Caki2 (cell line): ENCODE data around the gene TRAPPC6A. TPM values are rescaled to one million over a fixed set of nuclear protein-coding genes. Genes with fewer than 3 reads are reported as not detected.

Source experiments
- DNase-seq: peaks from one replicate; pipeline ENCODE4 v3.0.0-alpha.2; 2015; ENCODE audit warnings: low read depth
- in situ Hi-C: cut with HindIII; loops from 2 replicates; pipeline ENCODE4 v1.10.0; 2016; ENCODE audit warnings: low sequenced_read_pairs, low pct_unique_long_range_greater_than_20kb, mixed read lengths
- total RNA-seq: library from RNA; depleted of rRNA; stranded (reverse); fragments of >200 nt; shearing (Covaris generic); gene quantifications from 2 replicates; pipeline ENCODE4 v1.2.3, GENCODE V29; 2014; ENCODE audit warnings: low replicate concordance; rRNA removed

TRAPPC6A gene, protein sequence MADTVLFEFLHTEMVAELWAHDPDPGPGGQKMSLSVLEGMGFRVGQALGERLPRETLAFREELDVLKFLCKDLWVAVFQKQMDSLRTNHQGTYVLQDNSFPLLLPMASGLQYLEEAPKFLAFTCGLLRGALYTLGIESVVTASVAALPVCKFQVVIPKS
- 46.7 and 82.4 TPM in 2 replicates for total RNA-seq

DNA sequence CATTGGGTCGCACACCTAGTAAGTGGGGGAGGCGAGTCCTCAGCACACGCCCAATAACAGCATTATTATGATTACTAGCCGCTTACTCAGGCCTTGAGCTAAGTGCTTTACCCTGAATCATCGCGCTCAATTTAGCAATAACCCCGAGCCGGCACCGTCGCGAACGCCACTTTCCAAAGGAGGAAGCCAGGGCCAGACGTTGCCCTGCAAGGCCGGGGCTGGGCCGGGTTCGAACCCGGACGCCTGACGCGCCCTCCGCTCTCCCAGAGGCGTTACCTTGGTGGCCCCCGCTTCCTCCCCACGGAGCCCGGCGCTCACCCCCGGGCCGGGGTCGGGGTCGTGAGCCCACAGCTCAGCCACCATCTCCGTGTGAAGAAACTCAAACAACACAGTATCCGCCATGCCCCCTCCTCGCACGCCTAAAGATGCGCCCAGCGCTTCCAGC, at the start of gene TRAPPC6A:
TRAPPC6A (minus strand) TSS at position 421 of the 445 bp plus-strand sequence; CDS start at position 402, 19 bp downstream.
- DNase-seq: no peak
- in situ Hi-C loops: no loop called here

- in situ Hi-C loops: no loop called here
- DNase-seq: no peak
Measured at GRCh38 chr19:45224645-45225044, 46.6 kb upstream of the TRAPPC6A start.

DNA sequence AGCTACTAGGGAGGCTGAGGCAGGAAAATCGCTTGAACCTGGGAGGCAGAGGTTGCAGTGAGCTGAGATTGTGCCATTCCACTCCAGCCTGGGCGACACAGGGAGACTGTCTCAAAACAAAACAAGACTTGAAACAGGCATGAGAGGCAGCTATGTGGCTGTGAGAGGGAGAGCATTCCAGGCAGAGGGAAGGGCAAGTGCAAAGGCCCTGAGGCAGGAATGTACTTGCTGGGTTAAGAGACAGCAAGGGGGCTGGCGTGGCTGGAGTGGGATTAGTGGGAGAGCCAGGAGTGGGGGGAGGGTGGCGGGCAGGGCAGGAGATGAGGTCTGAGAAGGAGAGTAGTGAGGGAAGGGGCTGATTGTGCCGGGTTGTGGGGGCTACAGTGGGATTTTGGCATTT, 45.8 kb upstream of the TRAPPC6A start:
- no peak for DNase-seq
- in situ Hi-C loops: no loop called here

DNA sequence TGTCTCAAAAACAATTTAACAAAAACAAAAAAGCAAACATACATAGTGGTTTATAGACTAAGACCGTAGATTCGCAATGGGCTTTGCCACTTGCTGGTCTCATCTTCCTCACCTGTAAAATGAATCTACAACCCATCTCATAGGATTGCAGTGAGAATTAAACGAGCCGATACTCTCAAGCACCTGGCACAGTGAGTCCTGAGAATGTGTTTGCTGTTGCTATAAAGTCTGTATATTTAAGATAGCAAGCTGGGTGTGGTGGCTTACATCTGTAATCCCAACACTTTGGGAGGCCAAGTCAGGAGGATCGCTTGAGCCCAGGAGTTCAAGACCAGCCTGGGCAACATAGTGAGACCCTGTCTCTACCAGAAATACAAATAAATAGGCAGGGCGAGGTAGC, 44.7 kb upstream of the TRAPPC6A start:
- in situ Hi-C loops: no loop called here
- DNase-seq: no peak

DNA sequence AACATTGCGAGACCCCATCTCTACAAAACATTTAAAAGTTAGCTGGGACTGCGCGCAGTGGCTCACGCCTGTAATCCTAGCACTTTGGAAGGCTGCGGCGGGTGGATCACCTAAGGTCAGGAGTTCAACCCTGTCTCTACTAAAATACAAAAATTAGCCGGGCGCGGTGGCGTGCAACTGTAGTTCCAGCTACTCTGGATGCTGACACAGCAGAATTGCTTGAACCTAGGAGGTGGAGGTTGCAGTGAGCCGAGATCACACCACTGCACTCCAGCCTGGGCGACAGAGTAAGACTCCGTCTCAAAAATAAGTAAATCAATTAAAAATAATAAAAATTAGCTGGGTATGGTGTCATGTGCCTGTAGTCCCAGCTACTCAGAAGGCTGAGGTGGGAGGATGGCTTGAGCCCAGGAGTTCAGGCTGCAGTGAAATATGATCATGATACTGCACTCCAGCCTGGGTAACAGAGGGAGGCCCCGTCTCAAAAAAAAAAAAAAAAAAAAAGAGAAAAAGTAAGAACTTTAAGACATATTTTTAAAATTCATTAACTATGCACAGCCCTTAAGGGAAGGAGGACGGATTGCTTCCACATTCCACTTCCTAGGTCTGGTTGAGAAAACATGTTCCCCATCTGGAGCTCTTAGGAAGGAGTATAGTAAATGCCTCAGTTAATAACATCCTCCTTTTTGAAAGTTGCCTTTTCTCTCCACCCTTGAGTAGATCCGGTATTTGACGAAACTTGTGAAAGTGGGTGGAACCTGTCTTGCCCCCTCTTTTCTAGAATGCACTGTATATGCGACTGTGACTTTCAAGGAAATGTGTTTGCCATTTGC, 41.1 kb upstream of the TRAPPC6A start:
- in situ Hi-C loops: no loop called here
- no peak for DNase-seq

- in situ Hi-C loops: no loop called here
- DNase-seq: no peak
Measured at GRCh38 chr19:45218426-45218825, 40.4 kb upstream of the TRAPPC6A start.

DNA sequence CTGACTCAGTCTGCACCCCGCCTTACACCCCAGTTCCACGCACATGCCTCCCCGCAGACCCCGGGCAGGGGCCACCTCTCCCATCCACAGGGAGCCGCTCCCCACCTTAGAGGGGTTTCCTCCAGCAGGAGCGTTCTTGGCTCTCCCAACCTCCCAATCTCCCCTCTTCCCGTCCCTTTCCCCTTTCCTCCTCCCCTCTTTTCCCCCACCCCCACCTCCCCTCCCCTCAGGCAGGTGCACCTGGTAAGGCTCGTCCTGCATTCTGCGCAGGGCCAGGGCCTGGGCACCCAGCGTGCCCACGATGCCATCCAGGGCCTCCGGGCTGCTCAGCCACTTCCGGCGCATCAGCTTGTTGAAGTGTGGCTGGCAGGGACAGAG, 39.9 kb upstream of the TRAPPC6A start:
- in situ Hi-C loops: no loop called here
- DNase-seq: no peak

DNA sequence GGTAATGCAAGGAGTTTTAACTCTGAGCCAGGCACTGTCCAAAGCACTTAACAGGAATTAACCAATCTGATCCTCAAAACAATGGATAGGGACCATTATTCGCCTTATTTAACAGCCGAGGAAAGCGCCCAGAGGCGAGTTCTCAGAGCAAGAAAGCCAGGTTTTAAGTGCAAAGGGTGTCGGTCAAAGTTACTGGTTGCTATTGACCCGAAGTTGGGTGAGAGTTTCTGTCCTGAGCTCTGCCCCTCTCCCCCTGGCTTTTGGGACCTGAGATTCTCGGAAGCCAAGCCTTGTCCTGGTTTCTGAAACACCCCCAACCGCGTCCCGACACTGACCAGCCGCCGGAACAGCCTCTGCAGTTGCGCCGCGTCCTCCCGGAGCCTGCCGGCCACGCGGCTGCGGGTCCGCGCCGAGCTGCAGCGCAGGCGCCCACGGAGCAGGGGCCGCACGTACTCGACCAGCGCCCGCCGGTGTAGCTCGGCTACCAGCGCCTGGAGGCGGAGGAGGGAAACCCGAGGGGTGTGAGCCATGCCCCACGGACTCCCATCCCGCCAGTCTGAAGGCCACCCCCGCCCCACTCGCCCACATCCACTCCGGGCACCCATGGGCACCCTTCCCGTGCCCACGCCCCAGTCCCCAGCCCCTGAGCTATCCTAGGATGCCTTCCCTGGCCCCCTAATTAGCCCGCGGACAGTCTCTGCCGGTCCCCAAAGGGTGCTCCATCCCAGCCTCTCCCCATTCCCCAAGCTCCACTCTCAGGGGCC, 39.3 kb upstream of the TRAPPC6A start:
- DNase-seq: no peak
- in situ Hi-C loops: no loop called here

GRCh38 chr19:45216667-45217066, 38.6 kb upstream of the TRAPPC6A start:
- in situ Hi-C loops: no loop called here
- no peak for DNase-seq

- in situ Hi-C loops: no loop called here
- DNase-seq: no peak
Measured at GRCh38 chr19:45215391-45216191, 37.6 kb upstream of the TRAPPC6A start.

- no peak for DNase-seq
- in situ Hi-C loops: no loop called here
Measured at GRCh38 chr19:45213031-45213430, 35.0 kb upstream of the TRAPPC6A start.

GRCh38 chr19:45211751-45212381, 33.8 kb upstream of the TRAPPC6A start:
- in situ Hi-C loops: no loop called here

DNA sequence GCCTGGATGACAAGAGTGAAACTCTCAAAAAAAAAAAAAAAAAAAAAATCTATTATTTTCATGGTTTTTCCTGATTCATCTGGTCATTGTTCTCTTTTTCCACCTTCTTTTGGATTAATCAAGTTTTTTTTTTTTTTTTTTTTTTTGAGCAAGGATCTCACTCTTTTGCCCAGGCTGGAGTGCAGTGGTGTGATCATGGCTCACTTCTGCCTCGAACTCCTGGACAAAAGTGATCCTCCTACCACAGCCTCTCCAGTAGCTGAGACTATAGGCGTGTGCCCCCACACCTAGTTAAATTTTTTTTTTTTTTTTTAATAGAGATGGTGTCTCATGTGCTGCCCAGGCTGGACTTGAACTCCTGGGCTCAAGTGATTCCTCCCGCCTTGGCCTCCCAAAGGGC, 28.3 kb upstream of the TRAPPC6A start:
- DNase-seq: no peak
- in situ Hi-C loops: no loop called here

More at GRCh38 chr19:45211751-45212381, 33.8 kb upstream of the TRAPPC6A start:
- no peak for DNase-seq

DNA sequence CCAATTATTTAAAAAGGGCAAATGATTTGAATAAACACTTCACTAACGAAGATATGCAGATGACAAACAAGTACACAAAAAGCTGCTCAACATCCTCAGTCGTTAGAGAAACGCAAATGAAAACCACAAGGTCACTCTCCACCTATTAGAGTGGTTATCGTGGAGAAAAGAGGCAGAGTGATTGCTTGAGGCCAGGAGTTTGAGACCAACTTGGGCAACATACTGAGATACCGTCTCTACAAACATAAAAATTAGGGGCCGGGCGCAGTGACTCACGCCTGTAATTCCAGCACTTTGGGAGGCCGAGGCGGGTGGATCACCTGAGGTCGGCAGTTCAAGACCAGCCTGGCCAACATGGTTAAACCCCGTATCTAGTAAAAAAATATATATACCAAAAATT, 27.8 kb upstream of the TRAPPC6A start:
- no peak for DNase-seq
- in situ Hi-C loops: no loop called here

DNA sequence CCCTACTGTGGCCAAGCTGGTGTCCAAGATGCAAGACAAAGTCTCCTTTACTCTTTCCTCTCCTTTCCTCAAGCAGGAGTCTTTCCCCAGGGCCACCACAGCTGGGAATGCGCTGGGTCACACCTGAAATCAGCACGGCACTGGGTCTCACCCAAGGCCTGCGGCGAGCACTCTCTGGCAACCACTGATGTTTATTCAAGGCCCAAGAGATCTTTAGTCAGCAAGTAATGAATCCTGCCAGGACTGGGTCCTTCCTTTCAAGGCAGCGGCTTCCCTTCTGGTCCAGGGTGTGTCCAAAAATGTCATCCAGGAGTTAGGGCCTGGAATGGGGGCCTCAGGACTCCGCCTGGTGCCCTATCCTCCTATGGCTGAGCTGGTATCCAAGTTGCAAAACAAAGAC, 24.6 kb upstream of the TRAPPC6A start:
- in situ Hi-C loops: no loop called here
- no peak for DNase-seq

GRCh38 chr19:45200568-45200967, 22.5 kb upstream of the TRAPPC6A start:
- no peak for DNase-seq
- in situ Hi-C loops: no loop called here

GRCh38 chr19:45195764-45196163, 17.7 kb upstream of the TRAPPC6A start:
- DNase-seq: no peak
- in situ Hi-C loops: no loop called here

DNA sequence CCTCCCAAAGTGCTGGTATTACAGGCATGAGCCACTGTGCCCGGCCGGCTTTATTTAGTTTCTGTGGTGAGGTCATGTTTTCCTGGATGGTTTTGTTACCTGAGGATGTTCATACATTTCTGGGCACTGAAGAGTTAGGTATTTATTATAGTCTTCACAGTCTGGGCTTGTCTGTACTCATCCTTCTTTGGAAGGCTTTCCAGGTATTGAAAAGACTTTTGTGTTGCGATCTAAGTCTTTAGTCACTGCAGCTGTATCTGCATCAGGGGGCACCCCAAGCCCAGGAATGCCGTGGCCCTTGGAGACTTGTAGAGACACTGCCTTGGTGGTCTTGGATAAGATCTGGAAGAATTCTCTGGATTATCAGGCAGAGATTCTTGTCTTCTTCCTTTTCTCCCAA, 13.3 kb upstream of the TRAPPC6A start:
- DNase-seq: no peak
- in situ Hi-C loops: no loop called here
